ENCODE measurements around the gene TIPIN. TPM values are rescaled to one million over a fixed set of nuclear protein-coding genes. Genes with fewer than 3 reads are reported as not detected.
"Not testable (repeated sequence)": the region's sequence is repeated elsewhere in the genome, so short reads cannot be mapped to it uniquely, and the experiment has no call there.

The TIPIN gene
- total and polyA plus RNA-seq, 4 donors, result 5.2 to 10.9 (median 6.2) TPM

- Histone ChIP-seq H3K9me3 (ENCODE audit: control insufficient read depth in 4 of 4, insufficient read depth in 3 of 4, low read length in 3 of 4) (no peaks in the 10 kb centered on the region), H3K36me3 (ENCODE audit: control insufficient read depth in 4 of 4, insufficient read depth in 4 of 4, low read length in 4 of 4) (peaks cover 32 to 52% (median 38%) of the 10 kb centered on the region in 4 donors), H3K4me3 (no peak overlapping the region), H3K27ac (ENCODE audit: low read depth in 1 of 2, low read length in 1 of 2) (no peak overlapping the region), H3K9ac (ENCODE audit: insufficient read depth in 1 of 2, low read length in 2 of 2) (peak overlapping the region in 1 of 2 donors; percentile 7), H3K4me1 (ENCODE audit: control insufficient read depth in 5 of 5, insufficient read depth in 5 of 5, low read length in 5 of 5) (no peaks in the 10 kb centered on the region), H3K27me3 (ENCODE audit: control insufficient read depth in 3 of 3, insufficient read depth in 3 of 3, low read length in 2 of 3) (no peaks in the 10 kb centered on the region)
- no peak for DNase-seq
- WGBS, 2 donors, result 92 to 94% methylated on average over 3 of the region's 3 CpGs
- ATAC-seq (ENCODE audit: insufficient read depth, low FRiP score), result no peak
- TF ChIP-seq CTCF (IDR thresholded peaks at IDR 0.05; ENCODE audit: control extremely low read depth, extremely low read depth), result no peak
These were observed 46.7 kb downstream of the TIPIN start for GRCh38 chr15:66309828-66310227.

DNA sequence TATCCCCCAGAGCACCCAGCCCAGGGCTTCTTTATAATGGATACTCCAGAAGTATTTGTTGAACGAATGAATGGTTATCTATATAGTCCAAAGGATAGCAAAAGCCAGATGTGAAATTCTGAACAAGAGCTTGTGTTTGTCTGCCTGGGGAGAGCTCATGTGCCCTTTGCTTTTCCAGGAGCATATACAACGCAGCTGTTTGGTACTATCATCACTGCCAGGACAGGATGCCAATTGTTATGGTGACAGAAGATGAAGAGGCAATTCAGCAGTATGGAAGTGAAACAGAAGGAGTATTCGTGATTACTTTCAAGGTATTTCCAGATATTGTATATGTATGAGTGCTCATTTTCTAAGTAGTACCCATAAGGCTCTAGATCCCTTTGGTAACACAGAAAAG, 48.0 kb downstream of the TIPIN start:
- DNase-seq, result no peak
- ATAC-seq (ENCODE audit: insufficient read depth, low FRiP score), result no peak
- 91 to 93% methylated on average over 3 of the region's 3 CpGs for WGBS, 2 donors
- H3K4me3 ChIP-seq, result no peak overlapping the region
- no peaks in the 10 kb centered on the region for H3K27me3 ChIP-seq (ENCODE audit: control insufficient read depth in 3 of 3, insufficient read depth in 3 of 3, low read length in 2 of 3)
- H3K4me1 ChIP-seq (ENCODE audit: control insufficient read depth in 5 of 5, insufficient read depth in 5 of 5, low read length in 5 of 5), result no peaks in the 10 kb centered on the region
- H3K9me3 ChIP-seq (ENCODE audit: control insufficient read depth in 4 of 4, insufficient read depth in 3 of 4, low read length in 3 of 4), result no peaks in the 10 kb centered on the region
- H3K9ac ChIP-seq (ENCODE audit: insufficient read depth in 1 of 2, low read length in 2 of 2), result no peak overlapping the region
- no peak for TF ChIP-seq CTCF (IDR thresholded peaks at IDR 0.05; ENCODE audit: control extremely low read depth, extremely low read depth)
- peaks cover 29 to 46% (median 34%) of the 10 kb centered on the region in 4 donors for H3K36me3 ChIP-seq (ENCODE audit: control insufficient read depth in 4 of 4, insufficient read depth in 4 of 4, low read length in 4 of 4)
- no peak overlapping the region for H3K27ac ChIP-seq (ENCODE audit: low read depth in 1 of 2, low read length in 1 of 2)

DNA sequence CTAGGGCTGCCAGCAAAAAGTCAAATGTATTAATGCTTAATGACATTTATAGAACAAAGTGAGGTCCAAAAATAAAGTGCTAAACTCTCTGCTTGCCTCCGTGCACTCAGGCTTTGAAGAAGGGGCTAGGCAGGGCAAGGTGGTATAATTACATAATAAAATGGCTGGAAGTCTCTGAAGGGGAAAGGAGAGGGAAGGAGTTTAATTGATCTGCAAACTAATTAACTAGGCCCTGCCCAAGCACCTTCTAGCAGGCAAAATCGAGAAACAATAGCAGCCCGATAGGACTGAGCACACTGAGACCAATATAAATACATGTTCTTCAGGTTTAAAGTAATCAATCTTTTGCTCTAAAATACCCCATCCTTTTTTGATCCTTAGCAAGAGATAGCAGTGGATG, 50.1 kb downstream of the TIPIN start:
- DNase-seq (no peak), ATAC-seq (ENCODE audit: insufficient read depth, low FRiP score) (no peak)
- WGBS, 2 donors, result 93 to 95% methylated on average over 3 of the region's 3 CpGs
- Histone ChIP-seq H3K9me3 (ENCODE audit: control insufficient read depth in 4 of 4, insufficient read depth in 3 of 4, low read length in 3 of 4) (no peaks in the 10 kb centered on the region), H3K9ac (ENCODE audit: insufficient read depth in 1 of 2, low read length in 2 of 2) (no peak overlapping the region), H3K4me1 (ENCODE audit: control insufficient read depth in 5 of 5, insufficient read depth in 5 of 5, low read length in 5 of 5) (no peaks in the 10 kb centered on the region), H3K36me3 (ENCODE audit: control insufficient read depth in 4 of 4, insufficient read depth in 4 of 4, low read length in 4 of 4) (peaks cover 15 to 45% (median 24%) of the 10 kb centered on the region in 4 donors), H3K27ac (ENCODE audit: low read depth in 1 of 2, low read length in 1 of 2) (no peak overlapping the region), H3K4me3 (no peak overlapping the region), H3K27me3 (ENCODE audit: control insufficient read depth in 3 of 3, insufficient read depth in 3 of 3, low read length in 2 of 3) (no peaks in the 10 kb centered on the region)
- no peak for TF ChIP-seq CTCF (IDR thresholded peaks at IDR 0.05; ENCODE audit: control extremely low read depth, extremely low read depth)

- not testable (repeated sequence) for DNase-seq; H3K27me3 ChIP-seq (ENCODE audit: control insufficient read depth in 3 of 3, insufficient read depth in 3 of 3, low read length in 2 of 3); H3K27ac ChIP-seq (ENCODE audit: low read depth in 1 of 2, low read length in 1 of 2); H3K9me3 ChIP-seq (ENCODE audit: control insufficient read depth in 4 of 4, insufficient read depth in 3 of 4, low read length in 3 of 4); H3K4me3 ChIP-seq; H3K4me1 ChIP-seq (ENCODE audit: control insufficient read depth in 5 of 5, insufficient read depth in 5 of 5, low read length in 5 of 5); ATAC-seq (ENCODE audit: insufficient read depth, low FRiP score); H3K9ac ChIP-seq (ENCODE audit: insufficient read depth in 1 of 2, low read length in 2 of 2)
- WGBS, 2 donors, result 87 to 95% methylated on average over 10 of the region's 10 CpGs
- peaks cover 6 to 36% (median 15%) of the 10 kb centered on the region in 4 donors for H3K36me3 ChIP-seq (ENCODE audit: control insufficient read depth in 4 of 4, insufficient read depth in 4 of 4, low read length in 4 of 4)
These were observed 52.1 kb downstream of the TIPIN start for GRCh38 chr15:66304425-66304824.

All from lung (tissue), 12 donors.